Heart right ventricle (tissue), 16 donors: ENCODE results near the gene OVOL3. TPM values are rescaled to one million over a fixed set of nuclear protein-coding genes. Genes with fewer than 3 reads are reported as not detected.

Experiments used
- ATAC-seq, 8 donors: fragments of 200-7000 bp; cut with Tn5 transposase; one replicate each; pipeline ENCODE4 v1.9.1; 2020; ENCODE audit warnings: mild to moderate bottlenecking in 8 of 8, moderate library complexity in 8 of 8, moderate number of reproducible peaks in 1 of 8
- DNase-seq, 2 donors: peaks; one replicate each; pipeline ENCODE4 v3.0.0-alpha.2; 2020
- H3K27ac ChIP-seq, 10 donors: fragments of 200-600 bp; sonication (generic) in 2 of 10; one replicate each; pipeline versions ENCODE4 v1.5.0 to v1.8.0; 2020 to 2022; ENCODE audit warnings: mild to moderate bottlenecking in 3 of 10
- H3K27me3 ChIP-seq, 7 donors: fragments of 200-600 bp; one replicate each; pipeline ENCODE4 v1.8.0; 2021 to 2022; ENCODE audit warnings: mild to moderate bottlenecking in 2 of 7
- H3K36me3 ChIP-seq, 9 donors: fragments of 200-600 bp; sonication (generic) in 1 of 9; one replicate each; pipeline versions ENCODE4 v1.5.0 to v1.8.0; 2020 to 2022; ENCODE audit warnings: mild to moderate bottlenecking in 2 of 9
- H3K4me1 ChIP-seq, 9 donors: fragments of 200-600 bp; sonication (generic) in 1 of 9; one replicate each; pipeline versions ENCODE4 v1.5.0 to v1.8.0; 2020 to 2022; ENCODE audit warnings: mild to moderate bottlenecking in 4 of 9
- H3K4me3 ChIP-seq, 10 donors: fragments of 200-600 bp; sonication (generic) in 2 of 10; one replicate each; pipeline versions ENCODE4 v1.5.0 to v1.8.0; 2020 to 2022; ENCODE audit warnings: mild to moderate bottlenecking in 7 of 10, moderate library complexity in 2 of 10
- H3K9me3 ChIP-seq, 11 donors: fragments of 200-600 bp in 10 of 11; sonication (generic) in 2 of 11; one replicate each; pipeline versions ENCODE4 v1.5.0 to v1.8.0; 2013 to 2022; ENCODE audit warnings: mild to moderate bottlenecking in 2 of 11, control low read depth in 1 of 11, moderate library complexity in 1 of 11
- WGBS, 2 donors: extraction: QIAGEN DNeasy Blood & Tissue Kit; methylation state at CpG; one replicate each; pipeline ENCODE4 v1.1.7; 2013; ENCODE audit warnings: inconsistent platforms in 1 of 2; 5-methylcytosine and 5-hydroxymethylcytosine counted together
- intact Hi-C, 10 donors: fragments of 100-400 bp; cut with DNase I; formaldehyde crosslinking; loops; one replicate each; pipeline versions ENCODE4 v1.11.1 to v1.14.2; 2022
- polyA plus RNA-seq, 2 donors: library from polyadenylated mRNA; stranded (reverse); fragments of 200-250 nt; gene quantifications; one replicate each; pipeline ENCODE4 v1.2.3, GENCODE V29; 2013
- total RNA-seq, 10 donors: library from RNA; stranded (reverse); fragmentation: NEBNext Ultra II Directional in 3 of 10; extraction: Animal tissue kit (Norgen Biotek cat#: 25700) in 3 of 10; gene quantifications; one replicate each; pipeline versions ENCODE4 v1.2.1 to v1.2.4, GENCODE V29; 2021 to 2023
- TF ChIP-seq, protein P1 (sequence below), 9 donors: fragments of 200-600 bp; sonication (generic) in 2 of 9; IDR thresholded peaks; one replicate each; pipeline versions ENCODE4 v1.5.0 to v1.8.0; 2021 to 2022; ENCODE audit warnings: antibody characterized with exemption in 9 of 9, mild to moderate bottlenecking in 5 of 9, moderate library complexity in 1 of 9
- donor health status: Arrhythmogenic right ventricular cardiomyopathy.
- donor health status: ischemic (EF 13 %, LVEDD 7.1; RV severe dilation, severe dysfunction).
- donor health status: healthy with polysubstance abuse.
- donor health status: DM: no; HTN: yes; CAD: no.
- donor health status: DM: no; HTN: no; CAD: no.
- donor health status: ischemic (EF 25% LVEDD 6.9; RV normal size, moderate dysfunction).
- donor health status: ischemic (EF 25% LVEDD 5.7; RV mildly dilated, moderate dysfunction).
- donor health status: healthy.
- donor health status: DM: yes; HTN: yes; CAD: no.
- donor health status: Ischemic cardiomyopathy.
- donor health status: ischemic (EF 35%, LVEDD 5.7; RV mildly dilated, moderate dysfunction).
- donor health status: nonischemic (EF 11% LVEDD 7.7; RV severe dilation, severe dysfunction).
- donor health status: DM: yes; HTN: yes; CAD: no.
- donor health status: PGD.
- donor health status: ischemic (EF 29% LVEDD 5.4; RV normal size, mild dysfunction).
- donor health status: nonischemic (EF 23%, LVEDD 6.1; RV moderate dilation, normal function).

The OVOL3 gene
- total and polyA plus RNA-seq, 12 donors, result not detected

- H3K4me3 ChIP-seq, result peak overlapping the region; percentile 73 to 99 (median 88)
- peaks cover 2 to 41% (median 33%) of the 10 kb centered on the region in 9 donors for H3K36me3 ChIP-seq
- WGBS, 2 donors, result 0 to 1% methylated on average over 30 to 31 of the region's 31 CpGs
- intact Hi-C loops, result loop anchor here in 1 of 10 donors (1.0 kb wide), 1 partner anchor 29 kb away; no protein-coding TSS in a partner anchor
- H3K9me3 ChIP-seq, result no peaks in the 10 kb centered on the region
- H3K27me3 ChIP-seq, result no peaks in the 10 kb centered on the region
- peaks cover 0 to 34% (median 21%) of the 10 kb centered on the region in 9 donors for H3K4me1 ChIP-seq
- ATAC-seq, result peak; percentile 6 to 27 (median 16)
- TF ChIP-seq, protein P1, sequence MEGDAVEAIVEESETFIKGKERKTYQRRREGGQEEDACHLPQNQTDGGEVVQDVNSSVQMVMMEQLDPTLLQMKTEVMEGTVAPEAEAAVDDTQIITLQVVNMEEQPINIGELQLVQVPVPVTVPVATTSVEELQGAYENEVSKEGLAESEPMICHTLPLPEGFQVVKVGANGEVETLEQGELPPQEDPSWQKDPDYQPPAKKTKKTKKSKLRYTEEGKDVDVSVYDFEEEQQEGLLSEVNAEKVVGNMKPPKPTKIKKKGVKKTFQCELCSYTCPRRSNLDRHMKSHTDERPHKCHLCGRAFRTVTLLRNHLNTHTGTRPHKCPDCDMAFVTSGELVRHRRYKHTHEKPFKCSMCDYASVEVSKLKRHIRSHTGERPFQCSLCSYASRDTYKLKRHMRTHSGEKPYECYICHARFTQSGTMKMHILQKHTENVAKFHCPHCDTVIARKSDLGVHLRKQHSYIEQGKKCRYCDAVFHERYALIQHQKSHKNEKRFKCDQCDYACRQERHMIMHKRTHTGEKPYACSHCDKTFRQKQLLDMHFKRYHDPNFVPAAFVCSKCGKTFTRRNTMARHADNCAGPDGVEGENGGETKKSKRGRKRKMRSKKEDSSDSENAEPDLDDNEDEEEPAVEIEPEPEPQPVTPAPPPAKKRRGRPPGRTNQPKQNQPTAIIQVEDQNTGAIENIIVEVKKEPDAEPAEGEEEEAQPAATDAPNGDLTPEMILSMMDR (IDR thresholded peaks at IDR 0.05), result no peak
- peak; percentile 38 to 64 for DNase-seq
- peak overlapping the region; percentile 89 to 100 (median 99) for H3K27ac ChIP-seq
Measured at GRCh38 chr19:36140304-36141038, 29.5 kb downstream of the OVOL3 start.

- Histone ChIP-seq H3K36me3 (peaks cover 4 to 49% (median 41%) of the 10 kb centered on the region in 9 donors), H3K27me3 (no peaks in the 10 kb centered on the region), H3K27ac (peak overlapping the region; percentile 89 to 100 (median 99)), H3K4me3 (peak overlapping the region; percentile 73 to 99 (median 88)), H3K9me3 (no peaks in the 10 kb centered on the region), H3K4me1 (peaks cover 0 to 30% (median 21%) of the 10 kb centered on the region in 9 donors)
- ATAC-seq (peak; percentile 62 to 80 (median 72)), DNase-seq (peak; percentile 87 to 88)
- intact Hi-C loops, result no loop called here
- TF ChIP-seq, protein P1 (IDR thresholded peaks at IDR 0.05), result no peak
- WGBS, 2 donors, result 18% methylated on average over 42 of the region's 42 CpGs
Measured at GRCh38 chr19:36141039-36141927, 30.3 kb downstream of the OVOL3 start.

- Histone ChIP-seq H3K27me3 (no peaks in the 10 kb centered on the region), H3K36me3 (peaks cover 6 to 57% (median 49%) of the 10 kb centered on the region in 9 donors), H3K27ac (peak overlapping the region in 7 of 10 donors; percentile 97 to 100 (median 99)), H3K4me1 (peaks cover 0 to 22% (median 15%) of the 10 kb centered on the region in 9 donors), H3K9me3 (no peaks in the 10 kb centered on the region), H3K4me3 (peak overlapping the region in 2 of 10 donors; percentile 94 to 99)
- intact Hi-C loops, result no loop called here
- DNase-seq, result no peak
- ATAC-seq, result no peak
- TF ChIP-seq, protein P1 (IDR thresholded peaks at IDR 0.05), result no peak
- WGBS, 2 donors, result 86 to 88% methylated on average over 8 to 14 of the region's 14 CpGs
Measured at GRCh38 chr19:36142046-36142445, 31.1 kb downstream of the OVOL3 start.

DNA sequence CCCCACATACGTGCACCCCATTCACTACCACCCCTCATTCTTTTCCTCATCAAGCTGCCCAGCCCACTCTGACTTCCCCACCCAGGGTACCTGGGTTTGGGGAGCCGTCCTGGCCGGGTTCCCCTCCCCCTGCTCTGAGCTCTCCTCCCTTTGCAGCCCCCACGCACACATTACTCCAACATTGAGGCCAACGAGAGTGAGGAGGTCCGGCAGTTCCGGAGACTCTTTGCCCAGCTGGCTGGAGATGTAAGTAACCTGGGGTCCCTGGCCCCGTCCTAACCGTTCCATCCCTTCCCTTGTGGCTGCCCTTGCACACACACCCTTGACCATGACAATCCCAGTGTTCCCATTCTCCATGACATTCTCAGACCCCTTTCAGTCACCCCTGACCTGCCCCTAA is 31.6 kb downstream of the OVOL3 start:
- H3K4me1 ChIP-seq, result peaks cover 0 to 18% (median 15%) of the 10 kb centered on the region in 9 donors
- H3K4me3 ChIP-seq, result no peak overlapping the region
- TF ChIP-seq, protein P1 (IDR thresholded peaks at IDR 0.05), result no peak
- no peaks in the 10 kb centered on the region for H3K27me3 ChIP-seq
- WGBS, 2 donors, result 87 to 92% methylated on average over 9 of the region's 9 CpGs
- intact Hi-C loops, result no loop called here
- DNase-seq (no peak), ATAC-seq (no peak)
- H3K27ac ChIP-seq, result no peak overlapping the region
- H3K36me3 ChIP-seq, result peaks cover 6 to 61% (median 53%) of the 10 kb centered on the region in 9 donors
- no peaks in the 10 kb centered on the region for H3K9me3 ChIP-seq
